ENCODE results near the gene FGGY. TPM values are rescaled to one million over a fixed set of nuclear protein-coding genes. Genes with fewer than 3 reads are reported as not detected.

FGGY gene
- total RNA-seq, 2 donors from 2014 or later: 14.1 to 14.8 TPM

GRCh38 chr1:59360170-59360569 is 63.3 kb downstream of the FGGY start:
- Histone ChIP-seq H3K4me1 (ENCODE audit: control insufficient read depth, insufficient read depth, low read length) (no peaks in the 10 kb centered on the region), H3K27ac (ENCODE audit: low read depth, low read length) (no peak overlapping the region), H3K27me3 (ENCODE audit: control insufficient read depth, insufficient read depth, low read length, poor library complexity, severe bottlenecking) (peaks cover 4% of the 10 kb centered on the region), H3K4me3 (ENCODE audit: low read length) (no peak overlapping the region), H3K9me3 (ENCODE audit: control insufficient read depth, low read length) (no peaks in the 10 kb centered on the region), H3K9ac (ENCODE audit: extremely low read depth, low read length, poor library complexity, severe bottlenecking) (no peak overlapping the region), H3K36me3 (ENCODE audit: control insufficient read depth, insufficient read depth, low read length) (no peaks in the 10 kb centered on the region)
- H3K4me3 Mint-ChIP-seq: no peak overlapping the region
- H3K4me1 Mint-ChIP-seq: no peaks in the 10 kb centered on the region
- no peak overlapping the region for H3K27ac Mint-ChIP-seq
- no peaks in the 10 kb centered on the region for H3K9me3 Mint-ChIP-seq
- WGBS, 2 experiments (ENCODE audit: insufficient coverage in 1 of 2, insufficient read length in 1 of 2): 90 to 100% methylated on average over 3 to 4 of the region's 4 CpGs
- H3K36me3 Mint-ChIP-seq (ENCODE audit: low read depth): no peaks in the 10 kb centered on the region
- DNase-seq: no peak
- peaks cover 5% of the 10 kb centered on the region for H3K27me3 Mint-ChIP-seq (ENCODE audit: insufficient read depth)
- TF ChIP-seq CTCF (conservative IDR thresholded peaks at IDR 0.05): no peak

GRCh38 chr1:59360729-59361128 is 63.8 kb downstream of the FGGY start:
- Histone ChIP-seq H3K9ac (ENCODE audit: extremely low read depth, low read length, poor library complexity, severe bottlenecking) (no peak overlapping the region), H3K36me3 (ENCODE audit: control insufficient read depth, insufficient read depth, low read length) (no peaks in the 10 kb centered on the region), H3K4me3 (ENCODE audit: low read length) (no peak overlapping the region), H3K27me3 (ENCODE audit: control insufficient read depth, insufficient read depth, low read length, poor library complexity, severe bottlenecking) (peaks cover 10% of the 10 kb centered on the region), H3K27ac (ENCODE audit: low read depth, low read length) (no peak overlapping the region), H3K4me1 (ENCODE audit: control insufficient read depth, insufficient read depth, low read length) (no peaks in the 10 kb centered on the region), H3K9me3 (ENCODE audit: control insufficient read depth, low read length) (no peaks in the 10 kb centered on the region)
- no peaks in the 10 kb centered on the region for H3K4me1 Mint-ChIP-seq
- H3K27ac Mint-ChIP-seq: no peak overlapping the region
- H3K9me3 Mint-ChIP-seq: no peaks in the 10 kb centered on the region
- H3K4me3 Mint-ChIP-seq: no peak overlapping the region
- DNase-seq: no peak
- no peak for TF ChIP-seq CTCF (conservative IDR thresholded peaks at IDR 0.05)
- H3K36me3 Mint-ChIP-seq (ENCODE audit: low read depth): no peaks in the 10 kb centered on the region
- H3K27me3 Mint-ChIP-seq (ENCODE audit: insufficient read depth): peaks cover 5% of the 10 kb centered on the region
- WGBS, 2 experiments (ENCODE audit: insufficient coverage in 1 of 2, insufficient read length in 1 of 2): 85 to 93% methylated on average over 2 of the region's 2 CpGs

GRCh38 chr1:59361766-59362165 is 64.9 kb downstream of the FGGY start:
- Histone ChIP-seq H3K36me3 (ENCODE audit: control insufficient read depth, insufficient read depth, low read length) (no peaks in the 10 kb centered on the region), H3K27ac (ENCODE audit: low read depth, low read length) (no peak overlapping the region), H3K4me3 (ENCODE audit: low read length) (no peak overlapping the region), H3K9ac (ENCODE audit: extremely low read depth, low read length, poor library complexity, severe bottlenecking) (no peak overlapping the region), H3K27me3 (ENCODE audit: control insufficient read depth, insufficient read depth, low read length, poor library complexity, severe bottlenecking) (peaks cover 11% of the 10 kb centered on the region), H3K4me1 (ENCODE audit: control insufficient read depth, insufficient read depth, low read length) (no peaks in the 10 kb centered on the region), H3K9me3 (ENCODE audit: control insufficient read depth, low read length) (no peaks in the 10 kb centered on the region)
- Mint-ChIP-seq H3K36me3 (ENCODE audit: low read depth) (no peaks in the 10 kb centered on the region), H3K9me3 (no peaks in the 10 kb centered on the region), H3K4me3 (no peak overlapping the region), H3K4me1 (no peaks in the 10 kb centered on the region), H3K27ac (no peak overlapping the region), H3K27me3 (ENCODE audit: insufficient read depth) (peaks cover 6% of the 10 kb centered on the region)
- 91 to 95% methylated on average over 6 to 8 of the region's 8 CpGs for WGBS, 2 experiments (ENCODE audit: insufficient coverage in 1 of 2, insufficient read length in 1 of 2)
- DNase-seq: no peak
- no peak for TF ChIP-seq CTCF (conservative IDR thresholded peaks at IDR 0.05)

Measured in endodermal cell (in vitro differentiated cells).